ENCODE results near the gene NOS1. TPM values are rescaled to one million over a fixed set of nuclear protein-coding genes. Genes with fewer than 3 reads are reported as not detected.

The NOS1 gene
- total and polyA plus RNA-seq, 2 donors (not counting 3 experiments of a cell fraction or from before 2014, with no cell fraction given) = not detected

- CTCF ChIA-PET = interaction anchor here (1.1 to 1.6 kb wide), 2 partner anchors 475 to 487 kb away, joined by 7 to 8 read pairs; no protein-coding TSS in a partner anchor
- Histone ChIP-seq H3K4me1 (ENCODE audit: control insufficient read depth, extremely low read depth, insufficient read depth, low read length) (no peaks in the 10 kb centered on the region), H3K4me3 (replicated peaks in 1 of 3; ENCODE audit: insufficient read depth in 1 of 3, low read depth in 1 of 3, low read length in 3 of 3) (no peak overlapping the region), H3K4me2 (ENCODE audit: insufficient read depth, low read length) (no peak overlapping the region), H4K20me1 (replicated peaks; ENCODE audit: control insufficient read depth, extremely low read depth, insufficient read depth, low read length) (no peaks in the 10 kb centered on the region), H2AFZ (ENCODE audit: low read depth, low read length) (no peak overlapping the region), H3K27me3 (ENCODE audit: control insufficient read depth in 2 of 2, insufficient read depth in 2 of 2, low read length in 2 of 2) (peaks cover 43 to 55% of the 10 kb centered on the region in 2 experiments), H3K79me2 (ENCODE audit: control insufficient read depth, insufficient read depth, low read length) (no peaks in the 10 kb centered on the region), H3K9ac (replicated peaks; ENCODE audit: extremely low read depth, insufficient read depth, low read length) (no peak overlapping the region), H3K9me3 (replicated peaks; ENCODE audit: control insufficient read depth, insufficient read depth, low read length) (no peaks in the 10 kb centered on the region), H3K27ac (ENCODE audit: insufficient read depth, low read depth, low read length) (no peak overlapping the region), H3K36me3 (ENCODE audit: control insufficient read depth in 2 of 2, extremely low read depth in 1 of 2, insufficient read depth in 2 of 2, low read length in 2 of 2) (no peaks in the 10 kb centered on the region), H3K9me1 (replicated peaks; ENCODE audit: control insufficient read depth, extremely low read depth, insufficient read depth, low read length) (no peaks in the 10 kb centered on the region)
- intact Hi-C loops (cut with micrococcal nuclease) (no loop called here), dilution Hi-C loops (cut with MboI; ENCODE audit: extremely low pct_ligation_motif_present, low sequenced_read_pairs) (loop anchor here (25.0 kb wide), 1 partner anchor 475 kb away; no protein-coding TSS in a partner anchor)
- no peak for DNase-seq (ENCODE audit: low read depth, low spot score)
- no peak for FAIRE-seq
- BruUV-seq (replicated peaks) = no TSS peak
- POLR2A ChIA-PET = no interaction called here
- TF ChIP-seq GATA2 (IDR thresholded peaks at IDR 0.05; ENCODE audit: insufficient read depth, insufficient read length, low read depth, low read length) = no peak
- TF ChIP-seq FOS (IDR thresholded peaks at IDR 0.05; ENCODE audit: borderline replicate concordance, insufficient read depth, low read length) = no peak
- TF ChIP-seq POLR2A (IDR thresholded peaks at IDR 0.05; ENCODE audit: low read depth, low read length) = no peak
- no peak for TF ChIP-seq EZH2 (IDR thresholded peaks at IDR 0.05; ENCODE audit: borderline replicate concordance, low read depth, low read length, severe bottlenecking)
- no peak for TF ChIP-seq CTCF (IDR thresholded peaks at IDR 0.05; ENCODE audit: extremely low read depth in 1 of 2, insufficient read depth in 1 of 2, low read depth in 1 of 2, low read length in 2 of 2)
- no peak for TF ChIP-seq JUN (IDR thresholded peaks at IDR 0.05; ENCODE audit: borderline replicate concordance, insufficient read depth, insufficient read length, low read depth)
- no peak for TF ChIP-seq POLR2AphosphoS5 (IDR thresholded peaks at IDR 0.05; ENCODE audit: insufficient read depth, low read depth, low read length)
- no peak for TF ChIP-seq MAX (IDR thresholded peaks at IDR 0.05; ENCODE audit: insufficient read depth, insufficient read length)
- no peak for TF ChIP-seq MYC (IDR thresholded peaks at IDR 0.05; ENCODE audit: low read depth, low read length)
Observed at GRCh38 chr12:117362391-117362790, 965 bp upstream of the NOS1 start.

Measured in endothelial cell of umbilical vein (primary cell).